Right renal pelvis (tissue), 4 donors: ENCODE measurements around the gene GPRASP1. TPM values are rescaled to one million over a fixed set of nuclear protein-coding genes. Genes with fewer than 3 reads are reported as not detected.
"Not testable (repeated sequence)": the region's sequence is repeated elsewhere in the genome, so short reads cannot be mapped to it uniquely, and the experiment has no call there.

ENCODE experiments used
- DNase-seq, 4 donors: peaks; one replicate each; pipeline ENCODE4 v3.0.0-alpha.2; 2013; ENCODE audit warnings: low read depth in 4 of 4, low spot score in 3 of 4, missing footprints in 1 of 4
- polyA plus RNA-seq, 4 donors: library from polyadenylated mRNA; unstranded; fragments of 120-200 nt; gene quantifications; one replicate each; pipeline ENCODE4 v1.2.1, GENCODE V29; 2013; ENCODE audit not compliant: insufficient read length in 4 of 4

The GPRASP1 gene
- 10 to 100 TPM; 10.2 to 14.4 (median 12.1) TPM for polyA plus RNA-seq

GRCh38 chrX:102651242-102652011 is at the start of gene GPRASP1:
TSS of gene GPRASP1 (plus strand) at chrX:102651483. CDS start at chrX:102653914, 2,431 bp downstream.
- peak in 2 of 4 donors; percentile 28 to 38 for DNase-seq

GRCh38 chrX:102604327-102604726 is 47.0 kb upstream of the GPRASP1 start:
- DNase-seq = no peak

GRCh38 chrX:102606115-102606514 is 45.2 kb upstream of the GPRASP1 start:
- DNase-seq = no peak

- DNase-seq = no peak
Measured at GRCh38 chrX:102610905-102611304, 40.4 kb upstream of the GPRASP1 start.

GRCh38 chrX:102624105-102624504 is 27.2 kb upstream of the GPRASP1 start:
- no peak for DNase-seq

GRCh38 chrX:102627640-102628039 is 23.6 kb upstream of the GPRASP1 start:
- no peak for DNase-seq

GRCh38 chrX:102637561-102637960 is 13.7 kb upstream of the GPRASP1 start:
- DNase-seq = no peak

GRCh38 chrX:102650903-102651241 is 411 bp upstream of the GPRASP1 start:
- DNase-seq = no peak

- peak in 1 of 4 donors; percentile 42 for DNase-seq
Measured at GRCh38 chrX:102652031-102652688, 877 bp downstream of the GPRASP1 start.

- no peak for DNase-seq
Measured at GRCh38 chrX:102654696-102655095, 3.4 kb downstream of the GPRASP1 start.

GRCh38 chrX:102658556-102658955 is 7.3 kb downstream of the GPRASP1 start:
- DNase-seq = no peak

- peak in 3 of 4 donors; percentile 49 to 57 (median 56) for DNase-seq
Measured at GRCh38 chrX:102659790-102660757, 8.8 kb downstream of the GPRASP1 start.

GRCh38 chrX:102663820-102664219 is 12.5 kb downstream of the GPRASP1 start:
- not testable (repeated sequence) for DNase-seq

- DNase-seq = not testable (repeated sequence)
Measured at GRCh38 chrX:102667034-102667433, 15.8 kb downstream of the GPRASP1 start.

GRCh38 chrX:102669526-102669925 is 18.2 kb downstream of the GPRASP1 start:
- DNase-seq = no peak

- no peak for DNase-seq
Measured at GRCh38 chrX:102672856-102673255, 21.6 kb downstream of the GPRASP1 start.

GRCh38 chrX:102677479-102677878 is 26.2 kb downstream of the GPRASP1 start:
- DNase-seq = not testable (repeated sequence)

- DNase-seq = no peak
Measured at GRCh38 chrX:102684772-102685520, 33.7 kb downstream of the GPRASP1 start.

GRCh38 chrX:102694749-102695148 is 43.5 kb downstream of the GPRASP1 start:
- no peak for DNase-seq

- DNase-seq = no peak
Measured at GRCh38 chrX:102696306-102696705, 45.0 kb downstream of the GPRASP1 start.
